HEK293 (cell line): ENCODE measurements around the gene NMNAT3.
A peak's percentile ranks its signal among the peaks of the same experiment; 100 is the strongest.

Experiments used
- CTCF ChIA-PET: fragments of 350-600 bp; formaldehyde crosslinking; extraction: SDS; loops from one replicate; lab custom pipeline; 2021; ENCODE audit warnings: antibody characterized with exemption; lab: Yijun Ruan, JAX
- POLR2A ChIA-PET: fragments of 300-600 bp; formaldehyde crosslinking; extraction: SDS; loops from one replicate; lab custom pipeline; 2020; ENCODE audit warnings: antibody characterized with exemption, inconsistent platforms; lab: Yijun Ruan, JAX
- H3K27ac ChIP-seq: fragments of 200-500 bp; sonication (Bioruptor generic); 2 replicates; pipeline ENCODE4 v1.5.1; 2014; ENCODE audit warnings: low read depth, low read length, control low read depth, inconsistent platforms; ENCODE audit errors: extremely low read depth
- H3K36me3 ChIP-seq, 2 experiments: fragments of 200-500 bp in 1 of 2; sonication (Bioruptor generic) in 1 of 2; 1 replicate in 1 of 2; 2 replicates in 1 of 2; pipeline ENCODE4 v1.5.1; 2014 to 2017; ENCODE audit warnings: inconsistent platforms in 2 of 2, low read length in 2 of 2; ENCODE audit not compliant: control insufficient read depth in 2 of 2, insufficient read depth in 1 of 2
- H3K4me1 ChIP-seq: fragments of 200-500 bp; sonication (Bioruptor generic); 2 replicates; pipeline ENCODE4 v1.5.1; 2014; ENCODE audit warnings: mild to moderate bottlenecking, low read length, inconsistent platforms; ENCODE audit not compliant: control insufficient read depth, insufficient read depth
- H3K4me3 ChIP-seq: 2 replicates; pipeline ENCODE4 v1.5.1; 2011; ENCODE audit warnings: low read depth, mild to moderate bottlenecking, control low read depth, low read length, moderate library complexity
- H3K9me3 ChIP-seq: fragments of 200-500 bp; sonication (Bioruptor generic); 2 replicates; pipeline ENCODE4 v1.5.1; 2014; ENCODE audit warnings: low read depth, low read length, inconsistent platforms; ENCODE audit not compliant: control insufficient read depth, insufficient read depth
- FEZF1 ChIP-seq: fragments of 450-650 bp; formaldehyde crosslinking; IDR thresholded peaks from 2 replicates; pipeline ENCODE4 v1.5.1; 2016; ENCODE audit warnings: missing biosample characterization, missing genetic modification characterization
- GLI2 ChIP-seq: fragments of 450-650 bp; formaldehyde crosslinking; IDR thresholded peaks from 2 replicates; pipeline ENCODE4; 2017; ENCODE audit warnings: missing biosample characterization, missing genetic modification characterization, low read depth, borderline replicate concordance
- MEIS1 ChIP-seq: sonication (generic); formaldehyde crosslinking; IDR thresholded peaks from 2 replicates; pipeline ENCODE4 v1.8.1; 2022; ENCODE audit warnings: missing genetic modification reagents, mild to moderate bottlenecking, borderline replicate concordance
- ZIC2 ChIP-seq: fragments of 450-650 bp; formaldehyde crosslinking; IDR thresholded peaks from 2 replicates; pipeline ENCODE4 v1.5.1; 2016; ENCODE audit warnings: missing biosample characterization, missing genetic modification characterization
- ZNF132 ChIP-seq: fragments of 450-650 bp; formaldehyde crosslinking; IDR thresholded peaks from 2 replicates; pipeline ENCODE4 v1.5.1; 2017; ENCODE audit warnings: missing biosample characterization, missing genetic modification characterization, borderline replicate concordance
- ZNF138 ChIP-seq: fragments of 450-650 bp; formaldehyde crosslinking; IDR thresholded peaks from 2 replicates; pipeline ENCODE4 v1.5.1; 2016; ENCODE audit warnings: missing biosample characterization, missing genetic modification characterization, borderline replicate concordance
- ZNF140 ChIP-seq: fragments of 450-650 bp; formaldehyde crosslinking; IDR thresholded peaks from 2 replicates; pipeline ENCODE4 v1.5.1; 2016; ENCODE audit warnings: missing biosample characterization, missing genetic modification characterization
- ZNF146 ChIP-seq: fragments of 450-650 bp; formaldehyde crosslinking; IDR thresholded peaks from 2 replicates; pipeline ENCODE4 v1.5.1; 2016; ENCODE audit warnings: missing biosample characterization, missing genetic modification characterization
- ZNF175 ChIP-seq: fragments of 450-650 bp; formaldehyde crosslinking; IDR thresholded peaks from 2 replicates; pipeline ENCODE4 v1.5.1; 2016; ENCODE audit warnings: missing biosample characterization, missing genetic modification characterization
- ZNF2 ChIP-seq: fragments of 450-650 bp; formaldehyde crosslinking; IDR thresholded peaks from 2 replicates; pipeline ENCODE4 v1.5.1; 2016; ENCODE audit warnings: missing biosample characterization, missing genetic modification characterization
- ZNF211 ChIP-seq: fragments of 450-650 bp; formaldehyde crosslinking; IDR thresholded peaks from 2 replicates; pipeline ENCODE4 v1.5.1; 2016; ENCODE audit warnings: low read depth, missing biosample characterization, missing genetic modification characterization
- ZNF335 ChIP-seq: fragments of 450-650 bp; formaldehyde crosslinking; conservative IDR thresholded peaks from 2 replicates; pipeline ENCODE4 v1.5.1; 2016; ENCODE audit warnings: missing biosample characterization, missing genetic modification characterization
- ZNF621 ChIP-seq: fragments of 450-650 bp; formaldehyde crosslinking; IDR thresholded peaks from 2 replicates; pipeline ENCODE4 v1.5.1; 2017; ENCODE audit warnings: missing biosample characterization, missing genetic modification characterization
- ZNF777 ChIP-seq: fragments of 450-650 bp; formaldehyde crosslinking; IDR thresholded peaks from 2 replicates; pipeline ENCODE4 v1.5.1; 2017; ENCODE audit warnings: missing biosample characterization, missing genetic modification characterization, borderline replicate concordance
- ZXDB ChIP-seq: fragments of 450-650 bp; formaldehyde crosslinking; IDR thresholded peaks from 2 replicates; pipeline ENCODE4 v1.5.1; 2016; ENCODE audit warnings: missing biosample characterization, missing genetic modification characterization
- TF ChIP-seq, protein P1 (sequence below): fragments of 450-650 bp; formaldehyde crosslinking; IDR thresholded peaks from 2 replicates; pipeline ENCODE4 v1.5.1; 2016; ENCODE audit warnings: missing biosample characterization, missing genetic modification characterization
- TF ChIP-seq, protein P2 (sequence below): fragments of 450-650 bp; formaldehyde crosslinking; IDR thresholded peaks from 2 replicates; pipeline ENCODE4 v1.5.1; 2017; ENCODE audit warnings: missing biosample characterization, mild to moderate bottlenecking, missing genetic modification characterization, moderate library complexity

Gene NMNAT3

GRCh38 chr3:139630542-139630941, 47.2 kb downstream of the NMNAT3 start:
- Histone ChIP-seq H3K36me3 (no peaks in the 10 kb centered on the region), H3K4me1 (no peaks in the 10 kb centered on the region)
- CTCF ChIA-PET, result interaction anchor here (1.9 to 2.2 kb wide), 2 partner anchors 43 to 66 kb away, joined by 5 to 8 read pairs; no protein-coding TSS in a partner anchor
- no peak for TF ChIP-seq ZNF132 (tag by site-specific recombination)
- TF ChIP-seq, protein P1, sequence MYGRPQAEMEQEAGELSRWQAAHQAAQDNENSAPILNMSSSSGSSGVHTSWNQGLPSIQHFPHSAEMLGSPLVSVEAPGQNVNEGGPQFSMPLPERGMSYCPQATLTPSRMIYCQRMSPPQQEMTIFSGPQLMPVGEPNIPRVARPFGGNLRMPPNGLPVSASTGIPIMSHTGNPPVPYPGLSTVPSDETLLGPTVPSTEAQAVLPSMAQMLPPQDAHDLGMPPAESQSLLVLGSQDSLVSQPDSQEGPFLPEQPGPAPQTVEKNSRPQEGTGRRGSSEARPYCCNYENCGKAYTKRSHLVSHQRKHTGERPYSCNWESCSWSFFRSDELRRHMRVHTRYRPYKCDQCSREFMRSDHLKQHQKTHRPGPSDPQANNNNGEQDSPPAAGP, result no peak
- TF ChIP-seq GLI2 (tag by site-specific recombination), result no peak
- TF ChIP-seq FEZF1 (tag by site-specific recombination), result no peak
- no peak for TF ChIP-seq ZNF621
- TF ChIP-seq MEIS1 (CRISPR knock-in tag), result no peak
- no peak for TF ChIP-seq ZNF140
- no peak for TF ChIP-seq ZNF138 (tag by site-specific recombination)
- no peak for TF ChIP-seq ZIC2
- TF ChIP-seq, protein P2, sequence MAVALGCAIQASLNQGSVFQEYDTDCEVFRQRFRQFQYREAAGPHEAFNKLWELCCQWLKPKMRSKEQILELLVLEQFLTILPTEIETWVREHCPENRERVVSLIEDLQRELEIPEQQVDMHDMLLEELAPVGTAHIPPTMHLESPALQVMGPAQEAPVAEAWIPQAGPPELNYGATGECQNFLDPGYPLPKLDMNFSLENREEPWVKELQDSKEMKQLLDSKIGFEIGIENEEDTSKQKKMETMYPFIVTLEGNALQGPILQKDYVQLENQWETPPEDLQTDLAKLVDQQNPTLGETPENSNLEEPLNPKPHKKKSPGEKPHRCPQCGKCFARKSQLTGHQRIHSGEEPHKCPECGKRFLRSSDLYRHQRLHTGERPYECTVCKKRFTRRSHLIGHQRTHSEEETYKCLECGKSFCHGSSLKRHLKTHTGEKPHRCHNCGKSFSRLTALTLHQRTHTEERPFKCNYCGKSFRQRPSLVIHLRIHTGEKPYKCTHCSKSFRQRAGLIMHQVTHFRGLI, result no peak
- TF ChIP-seq, all 188 proteins: peak for 0
- POLR2A ChIA-PET, result no interaction called here
- H3K4me3 ChIP-seq, result no peak overlapping the region
- no peak overlapping the region for H3K27ac ChIP-seq
- no peaks in the 10 kb centered on the region for H3K9me3 ChIP-seq

- CTCF ChIA-PET, result interaction anchor here (1.0 to 2.2 kb wide), 4 partner anchors 12 to 577 kb away, joined by 3 to 8 read pairs (median 6); no protein-coding TSS in a partner anchor
- TF ChIP-seq ZNF2 (tag by site-specific recombination) (no peak), ZNF175 (tag by site-specific recombination) (no peak), ZNF335 (tag by site-specific recombination) (0 out of 2 replicates have a peak, but pooled peaks have one; percentile 24), ZNF211 (no peak)
- TF ChIP-seq, all 188 proteins: peak for 1
- Histone ChIP-seq H3K4me1 (no peaks in the 10 kb centered on the region), H3K4me3 (no peak overlapping the region), H3K36me3 (no peaks in the 10 kb centered on the region), H3K9me3 (no peaks in the 10 kb centered on the region), H3K27ac (no peak overlapping the region)
- POLR2A ChIA-PET, result no interaction called here
These were observed 48.7 kb downstream of the NMNAT3 start for GRCh38 chr3:139629033-139629432.

GRCh38 chr3:139627759-139628158, 50.0 kb downstream of the NMNAT3 start:
- ChIA-PET POLR2A (no interaction called here), CTCF (interaction anchor here (0.6 kb wide), 3 partner anchors 8 to 877 kb away, joined by 3 to 5 read pairs (median 3); no protein-coding TSS in a partner anchor)
- Histone ChIP-seq H3K4me1 (no peaks in the 10 kb centered on the region), H3K4me3 (no peak overlapping the region), H3K36me3 (no peaks in the 10 kb centered on the region), H3K27ac (no peak overlapping the region), H3K9me3 (no peaks in the 10 kb centered on the region)
- TF ChIP-seq ZNF777 (tag by site-specific recombination), result no peak

DNA sequence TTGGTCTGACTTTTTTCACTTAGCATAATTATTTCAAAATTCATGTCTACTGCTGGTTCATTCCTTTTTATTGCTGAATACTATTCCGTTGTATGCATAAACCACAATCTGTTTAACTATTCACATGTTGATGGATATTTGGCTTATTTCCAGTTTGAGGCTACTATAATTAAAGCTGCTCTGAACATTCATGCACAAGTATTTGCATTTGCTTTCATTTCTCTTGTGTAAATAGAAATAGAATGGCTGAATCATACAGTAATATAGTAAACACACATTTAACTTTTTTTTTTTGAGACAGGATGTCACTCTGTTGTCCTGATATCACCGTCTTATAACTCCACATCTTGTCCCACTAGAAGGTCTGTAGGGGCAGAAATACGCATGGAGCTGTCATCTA, 57.3 kb downstream of the NMNAT3 start:
- TF ChIP-seq ZXDB (tag by site-specific recombination) (no peak), ZNF146 (tag by site-specific recombination) (0 out of 2 replicates have a peak, but pooled peaks have one; percentile 9)
- Histone ChIP-seq H3K9me3 (no peaks in the 10 kb centered on the region), H3K36me3 (no peaks in the 10 kb centered on the region), H3K4me1 (no peaks in the 10 kb centered on the region), H3K4me3 (no peak overlapping the region), H3K27ac (no peak overlapping the region)
- POLR2A ChIA-PET, result no interaction called here
- CTCF ChIA-PET, result no interaction called here
